Stomach (tissue), 9 donors: ENCODE results near the gene CASTOR1. TPM values are rescaled to one million over a fixed set of nuclear protein-coding genes. Genes with fewer than 3 reads are reported as not detected.
A peak's percentile ranks its signal among the peaks of the same experiment; 100 is the strongest.

Experiments used
- DNase-seq, 2 donors: peaks; one replicate each; pipeline versions ENCODE4 v3.0.0 to v3.0.0-alpha.2; 2013 to 2019
- H3K27ac ChIP-seq, 5 donors: fragments of 200-600 bp in 4 of 5; sonication (generic) in 4 of 5; one replicate each; pipeline ENCODE4 v1.5.1; 2013 to 2019; ENCODE audit warnings: mild to moderate bottlenecking in 1 of 5, moderate library complexity in 1 of 5
- H3K27me3 ChIP-seq, 3 donors: fragments of 200-600 bp; sonication (generic); one replicate each; pipeline ENCODE4 v1.5.1; 2017 to 2019; ENCODE audit warnings: mixed run types in 1 of 3
- H3K36me3 ChIP-seq, 4 donors: fragments of 200-600 bp; sonication (generic); 1 replicate in 3 of 4; 2 replicates in 1 of 4; pipeline ENCODE4 v1.5.1; 2016 to 2019
- H3K4me1 ChIP-seq, 4 donors: fragments of 200-600 bp; sonication (generic); one replicate each; pipeline ENCODE4 v1.5.1; 2016 to 2019
- H3K4me3 ChIP-seq, 4 donors: fragments of 200-600 bp; sonication (generic) in 3 of 4; one replicate each; pipeline ENCODE4 v1.5.1; 2016 to 2019; ENCODE audit warnings: mild to moderate bottlenecking in 1 of 4
- H3K9me3 ChIP-seq, 4 donors: fragments of 200-600 bp; sonication (generic); one replicate each; pipeline ENCODE4 v1.5.1; 2016 to 2019
- CTCF ChIP-seq, 7 experiments: fragments of 450-650 bp in 4 of 7; fragments of 200-600 bp in 3 of 7; sonication (generic) in 3 of 7; IDR thresholded peaks; one replicate each; pipeline ENCODE4 v1.5.1; 2016 to 2019; ENCODE audit warnings: antibody characterized with exemption in 7 of 7, control low read depth in 2 of 7, mild to moderate bottlenecking in 1 of 7
- EP300 ChIP-seq: sonication (generic); formaldehyde crosslinking; IDR thresholded peaks from one replicate; pipeline ENCODE4 v1.6.1; 2017; ENCODE audit warnings: antibody characterized with exemption
- POLR2A ChIP-seq, 4 donors: fragments of 450-650 bp; IDR thresholded peaks; one replicate each; pipeline ENCODE4 v1.6.1; 2016; ENCODE audit warnings: antibody characterized with exemption in 4 of 4, control low read depth in 2 of 4, mild to moderate bottlenecking in 1 of 4, moderate library complexity in 1 of 4
- POLR2AphosphoS5 ChIP-seq, 3 donors: sonication (generic); formaldehyde crosslinking; IDR thresholded peaks; one replicate each; pipeline ENCODE4 v1.6.1; 2016; ENCODE audit warnings: antibody characterized with exemption in 3 of 3
- WGBS, 5 donors: extraction: QIAGEN DNeasy Blood & Tissue Kit in 3 of 5; methylation state at CpG; one replicate each; pipeline versions ENCODE4 v1.1.5 to v1.1.7; 2013 to 2018; 5-methylcytosine and 5-hydroxymethylcytosine counted together
- intact Hi-C: fragments of 100-400 bp; cut with DNase I; formaldehyde crosslinking; loops from one replicate; pipeline ENCODE4 v1.15.1; 2023; ENCODE audit warnings: low total_unique reads
- polyA plus RNA-seq, 3 donors: library from polyadenylated mRNA; stranded (reverse); fragments of 200-250 nt; gene quantifications; one replicate each; pipeline ENCODE4 v1.2.3, GENCODE V29; 2013
- total RNA-seq, 5 donors: library from RNA; depleted of rRNA; stranded (reverse); fragments of >200 nt; gene quantifications; one replicate each; pipeline versions ENCODE4 v1.1.0 to v1.2.3, GENCODE V29; 2014 to 2016
- donor health status: healthy with polysubstance abuse.
- donor health status: Bipolar disorder and iron deficiency.
- donor health status: healthy.

CASTOR1 gene
- total and polyA plus RNA-seq, 8 donors = 1.2 to 57.8 (median 5.3) TPM

DNA sequence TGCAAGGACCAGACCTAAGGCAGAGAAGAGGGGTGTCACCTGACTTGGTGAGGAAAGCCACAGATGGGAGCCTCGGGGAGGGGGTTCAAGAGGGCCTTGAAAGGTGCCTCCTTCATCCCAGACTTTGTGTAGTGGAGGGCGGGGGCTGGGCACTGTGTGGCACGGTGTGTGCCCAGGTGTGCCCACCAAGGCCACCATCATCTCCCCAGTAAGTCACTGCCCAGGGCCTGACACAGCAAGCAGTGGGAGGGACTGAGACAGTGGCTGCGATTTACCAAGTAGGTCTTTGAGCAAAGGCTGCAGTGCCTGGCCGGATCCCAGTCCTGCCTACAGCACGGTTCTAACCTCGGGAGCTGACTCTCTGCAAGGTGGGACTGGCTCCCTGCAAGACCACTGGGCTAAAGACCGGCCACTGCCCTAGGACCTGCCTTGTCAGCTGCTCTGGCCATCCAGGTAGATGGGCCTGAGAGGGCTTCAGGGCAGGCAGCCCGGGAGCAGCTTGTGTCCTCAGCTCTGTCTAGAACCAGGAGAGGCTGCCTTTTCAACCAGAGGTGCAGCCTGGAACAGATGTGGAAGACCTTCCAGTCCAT, 24.1 kb downstream of the CASTOR1 start:
- H3K4me3 ChIP-seq = peak overlapping the region in 1 of 4 donors; percentile 41
- intact Hi-C loops = loop anchor here (5.0 kb wide), 1 partner anchor 117 kb away; no protein-coding TSS in a partner anchor
- H3K27ac ChIP-seq = peak overlapping the region in 4 of 5 donors; percentile 62 to 87 (median 78)
- TF ChIP-seq POLR2AphosphoS5 (IDR thresholded peaks at IDR 0.05) (no peak), POLR2A (IDR thresholded peaks at IDR 0.05) (no peak), CTCF (IDR thresholded peaks at IDR 0.05) (no peak), EP300 (no peak)
- H3K36me3 ChIP-seq = no peaks in the 10 kb centered on the region
- H3K9me3 ChIP-seq = no peaks in the 10 kb centered on the region
- peaks cover 6 to 21% (median 9%) of the 10 kb centered on the region in 4 donors for H3K4me1 ChIP-seq
- no peak for DNase-seq
- no peaks in the 10 kb centered on the region for H3K27me3 ChIP-seq
- 82 to 91% (median 85%) methylated on average over 5 to 9 of the region's 9 CpGs for WGBS, 5 donors

DNA sequence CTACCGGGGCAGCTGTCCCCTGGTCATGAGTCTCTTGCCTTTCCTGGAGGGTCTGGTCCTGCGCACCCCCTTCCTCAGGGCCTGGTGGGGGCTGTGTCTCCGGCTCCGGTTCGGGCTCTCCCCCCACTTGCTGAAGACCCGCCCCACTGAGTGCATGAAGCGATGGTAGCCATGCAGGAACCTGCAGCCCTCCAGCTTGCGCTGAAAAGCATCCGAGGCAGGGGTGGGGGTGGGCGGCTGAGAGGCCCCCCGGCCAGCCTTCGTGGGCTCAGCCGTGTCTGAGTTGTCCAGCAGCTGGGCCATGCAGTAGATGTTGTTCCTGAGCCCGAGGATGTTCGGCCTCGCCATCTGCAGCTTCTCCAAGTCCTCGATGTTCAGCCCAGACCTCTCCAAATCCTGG, 25.4 kb downstream of the CASTOR1 start:
- Histone ChIP-seq H3K27me3 (no peaks in the 10 kb centered on the region), H3K9me3 (no peaks in the 10 kb centered on the region), H3K4me3 (peak overlapping the region in 1 of 4 donors; percentile 28), H3K36me3 (no peaks in the 10 kb centered on the region), H3K27ac (peak overlapping the region in 1 of 5 donors; percentile 65), H3K4me1 (peaks cover 6 to 22% (median 9%) of the 10 kb centered on the region in 4 donors)
- WGBS, 5 donors = 90 to 96% (median 92%) methylated on average over 9 to 17 of the region's 17 CpGs
- no peak for TF ChIP-seq POLR2AphosphoS5 (IDR thresholded peaks at IDR 0.05)
- TF ChIP-seq CTCF (IDR thresholded peaks at IDR 0.05) = no peak
- TF ChIP-seq EP300 = no peak
- TF ChIP-seq POLR2A (IDR thresholded peaks at IDR 0.05) = no peak
- no peak for DNase-seq
- intact Hi-C loops = loop anchor here (5.0 kb wide), 1 partner anchor 157 kb away; no protein-coding TSS in a partner anchor

DNA sequence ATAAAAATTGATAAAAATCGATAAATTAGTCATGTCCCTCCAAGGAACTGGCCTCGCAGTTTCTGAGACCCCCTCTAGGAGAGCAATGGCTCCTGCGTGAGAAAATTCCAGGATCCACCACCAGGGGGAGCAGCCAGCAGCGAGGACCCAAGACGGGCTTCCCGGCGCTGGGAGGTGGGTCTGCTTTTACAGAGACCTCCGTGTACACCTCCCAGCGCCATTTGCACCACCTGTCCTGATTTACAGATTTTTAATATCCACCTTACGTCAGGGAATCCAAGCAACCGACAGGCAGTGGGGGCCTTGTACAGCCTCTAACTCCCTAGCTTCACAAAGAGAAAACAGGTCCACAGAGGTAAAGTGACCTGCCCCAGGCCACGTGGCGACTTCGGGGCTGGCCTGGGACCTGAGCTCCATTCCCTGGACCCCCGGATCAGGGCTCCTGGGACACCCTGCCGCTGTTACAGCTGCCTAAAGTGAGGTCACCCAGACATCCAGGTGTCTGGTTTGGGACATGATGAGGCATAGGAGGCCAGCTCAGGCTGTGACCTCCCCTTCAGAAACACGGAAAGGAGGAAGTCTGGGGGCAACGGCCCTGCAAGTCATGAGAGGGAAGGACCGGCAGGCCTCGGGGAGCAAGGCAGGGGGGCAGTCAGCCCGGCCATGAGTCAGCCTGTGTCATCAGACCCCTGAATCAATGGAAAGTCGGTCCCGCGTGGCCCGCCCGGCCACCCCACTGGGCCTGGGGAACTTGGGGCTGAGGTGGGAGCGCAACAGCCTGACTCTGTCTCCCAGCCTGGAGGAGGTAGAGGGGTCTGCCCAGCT, 26.2 kb downstream of the CASTOR1 start:
- no peaks in the 10 kb centered on the region for H3K9me3 ChIP-seq
- intact Hi-C loops = loop anchor here (5.0 kb wide), 1 partner anchor 156 kb away; no protein-coding TSS in a partner anchor
- peak; percentile 80 to 90 for DNase-seq
- WGBS, 5 donors = 23 to 34% (median 26%) methylated on average over 21 to 27 of the region's 27 CpGs
- H3K27me3 ChIP-seq = no peaks in the 10 kb centered on the region
- TF ChIP-seq CTCF (IDR thresholded peaks at IDR 0.05) = peak in 5 of 7 experiments; percentile 93 to 100 (median 98)
- no peak for TF ChIP-seq EP300
- H3K4me1 ChIP-seq = peaks cover 6 to 30% (median 9%) of the 10 kb centered on the region in 4 donors
- H3K36me3 ChIP-seq = no peaks in the 10 kb centered on the region
- peak overlapping the region in 2 of 5 donors; percentile 6 to 65 for H3K27ac ChIP-seq
- H3K4me3 ChIP-seq = peak overlapping the region; percentile 17 to 35 (median 22)

DNA sequence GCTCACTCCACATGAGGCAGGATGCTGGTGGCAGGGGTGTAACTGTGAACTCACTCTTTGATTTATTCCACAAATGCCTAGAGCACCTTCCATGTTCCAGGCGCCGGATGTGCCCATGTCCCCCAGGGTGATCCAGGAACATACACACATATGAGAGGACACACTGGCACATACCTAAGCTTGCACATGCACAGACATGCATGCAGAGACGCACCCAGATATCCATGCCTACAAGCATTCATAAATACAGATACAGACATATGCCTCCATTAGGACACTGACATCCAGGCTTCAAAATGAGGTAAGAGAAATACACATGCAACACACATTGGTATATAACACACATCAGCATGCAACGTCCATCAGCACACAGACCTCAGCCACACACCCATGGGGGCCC, 27.2 kb downstream of the CASTOR1 start:
- Histone ChIP-seq H3K27ac (no peak overlapping the region), H3K36me3 (no peaks in the 10 kb centered on the region), H3K4me1 (peaks cover 6 to 37% (median 9%) of the 10 kb centered on the region in 4 donors), H3K27me3 (no peaks in the 10 kb centered on the region), H3K9me3 (no peaks in the 10 kb centered on the region), H3K4me3 (no peak overlapping the region)
- DNase-seq = no peak
- intact Hi-C loops = loop anchor here (5.0 kb wide), 1 partner anchor 155 kb away; no protein-coding TSS in a partner anchor
- 81 to 95% (median 89%) methylated on average over 4 of the region's 4 CpGs for WGBS, 5 donors
- TF ChIP-seq EP300 (no peak), POLR2A (IDR thresholded peaks at IDR 0.05) (no peak), POLR2AphosphoS5 (IDR thresholded peaks at IDR 0.05) (no peak), CTCF (IDR thresholded peaks at IDR 0.05) (no peak)
